Measurements from ENCODE around the gene OR10H2. TPM values are rescaled to one million over a fixed set of nuclear protein-coding genes. Genes with fewer than 3 reads are reported as not detected.

The OR10H2 gene
- total RNA-seq, 1 experiment from 2014 or later: not detected

GRCh38 chr19:15776264-15776663 is 48.4 kb downstream of the OR10H2 start:
- Mint-ChIP-seq H3K4me1 (ENCODE audit: low read depth, unreplicated experiment) (no peaks in the 10 kb centered on the region), H3K9me3 (ENCODE audit: low read depth, unreplicated experiment) (no peaks in the 10 kb centered on the region), H3K27me3 (ENCODE audit: unreplicated experiment) (peaks cover 44% of the 10 kb centered on the region), H3K27ac (ENCODE audit: unreplicated experiment) (no peak overlapping the region), H3K36me3 (ENCODE audit: insufficient read depth, unreplicated experiment) (no peaks in the 10 kb centered on the region), H3K4me3 (ENCODE audit: low read depth, unreplicated experiment) (no peak overlapping the region)
- no peak for DNase-seq
- TF ChIP-seq CTCF (IDR thresholded peaks at IDR 0.05; ENCODE audit: unreplicated experiment): no peak
- CTCF ChIA-PET: no interaction called here
- BruUV-seq (replicated peaks): no TSS peak
- intact Hi-C loops (cut with micrococcal nuclease; ENCODE audit: unreplicated experiment): no loop called here

GRCh38 chr19:15776991-15777970 is 49.5 kb downstream of the OR10H2 start:
- no peak for TF ChIP-seq CTCF (IDR thresholded peaks at IDR 0.05; ENCODE audit: unreplicated experiment)
- DNase-seq: no peak
- Mint-ChIP-seq H3K4me1 (ENCODE audit: low read depth, unreplicated experiment) (no peaks in the 10 kb centered on the region), H3K27me3 (ENCODE audit: unreplicated experiment) (peaks cover 34% of the 10 kb centered on the region), H3K36me3 (ENCODE audit: insufficient read depth, unreplicated experiment) (no peaks in the 10 kb centered on the region), H3K9me3 (ENCODE audit: low read depth, unreplicated experiment) (no peaks in the 10 kb centered on the region), H3K4me3 (ENCODE audit: low read depth, unreplicated experiment) (no peak overlapping the region), H3K27ac (ENCODE audit: unreplicated experiment) (no peak overlapping the region)
- intact Hi-C loops (cut with micrococcal nuclease; ENCODE audit: unreplicated experiment): no loop called here
- BruUV-seq (replicated peaks): no TSS peak
- CTCF ChIA-PET: no interaction called here

Other genes with a start within 250 kb of the OR10H2 start
- not detected in 2 replicates for gene PGLYRP2, start 248.5 kb upstream of the OR10H2 start, total RNA-seq (2022)
- gene CYP4F22, start 219.5 kb upstream of the OR10H2 start, total RNA-seq (2022): not detected in 2 replicates
- gene CYP4F8, start 112.8 kb upstream of the OR10H2 start, total RNA-seq (2022): not detected in 2 replicates
- 6.9 and 16.7 TPM in 2 replicates for gene CYP4F3, start 87.1 kb upstream of the OR10H2 start, total RNA-seq (2022)
- gene CYP4F12, start 54.9 kb upstream of the OR10H2 start, total RNA-seq (2022): 3.8 and 8.8 TPM in 2 replicates
- gene OR10H3, start 10.0 kb downstream of the OR10H2 start, total RNA-seq (2022): not detected in 2 replicates
- gene OR10H5, start 59.6 kb downstream of the OR10H2 start, total RNA-seq (2022): not detected in 2 replicates
- gene OR10H1, start 87.6 kb downstream of the OR10H2 start, total RNA-seq (2022): 4.4 and 4.9 TPM in 2 replicates
- gene CYP4F2, start 170.1 kb downstream of the OR10H2 start, total RNA-seq (2022): 0.22 TPM in 1 of 2 replicates, not detected in the other
- 2.6 and 7.2 TPM in 2 replicates for gene CYP4F11, start 206.5 kb downstream of the OR10H2 start, total RNA-seq (2022)
- not detected in 2 replicates for gene OR10H4, start 221.0 kb downstream of the OR10H2 start, total RNA-seq (2022)